Stimulated activated naive CD8-positive, alpha-beta T cell treated with anti-CD3 and anti-CD28 coated beads, Interleukin-15, Interleukin-2, amounts not matched to agents 100 U/mL and 50 U/mL, for 24 hours (primary cell): Measurements from ENCODE around the gene SIMC1.

Source experiments
- ATAC-seq: fragments of 150-1000 bp; cut with Tn5 transposase; one replicate; pipeline ENCODE4 v1.10.0; 2021
- DNase-seq: peaks from one replicate; pipeline ENCODE4 v3.0.0; 2021

The SIMC1 gene

GRCh38 chr5:176361437-176362232, 123.4 kb downstream of the SIMC1 start, which contains the start of gene KIAA1191:
KIAA1191 (minus strand) TSS chr5:176361764; CDS start chr5:176359508, 2,256 bp downstream.
- peak; percentile 95 for DNase-seq
- ATAC-seq, result peak; percentile 94

DNA sequence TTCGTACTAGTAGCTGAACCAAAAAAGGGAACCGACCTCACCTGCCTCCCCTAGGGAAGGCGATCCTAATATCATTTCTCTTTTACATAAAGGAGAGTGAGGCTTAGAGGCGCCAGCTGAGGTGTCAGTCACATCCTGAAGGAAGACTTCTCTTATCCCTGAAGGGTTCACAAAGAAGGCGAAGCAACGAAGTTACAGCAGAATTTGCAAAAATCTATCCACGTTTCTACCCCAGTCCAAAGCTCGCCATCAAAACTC, 123.9 kb downstream of the SIMC1 start:
- no peak for ATAC-seq
- no peak for DNase-seq

DNA sequence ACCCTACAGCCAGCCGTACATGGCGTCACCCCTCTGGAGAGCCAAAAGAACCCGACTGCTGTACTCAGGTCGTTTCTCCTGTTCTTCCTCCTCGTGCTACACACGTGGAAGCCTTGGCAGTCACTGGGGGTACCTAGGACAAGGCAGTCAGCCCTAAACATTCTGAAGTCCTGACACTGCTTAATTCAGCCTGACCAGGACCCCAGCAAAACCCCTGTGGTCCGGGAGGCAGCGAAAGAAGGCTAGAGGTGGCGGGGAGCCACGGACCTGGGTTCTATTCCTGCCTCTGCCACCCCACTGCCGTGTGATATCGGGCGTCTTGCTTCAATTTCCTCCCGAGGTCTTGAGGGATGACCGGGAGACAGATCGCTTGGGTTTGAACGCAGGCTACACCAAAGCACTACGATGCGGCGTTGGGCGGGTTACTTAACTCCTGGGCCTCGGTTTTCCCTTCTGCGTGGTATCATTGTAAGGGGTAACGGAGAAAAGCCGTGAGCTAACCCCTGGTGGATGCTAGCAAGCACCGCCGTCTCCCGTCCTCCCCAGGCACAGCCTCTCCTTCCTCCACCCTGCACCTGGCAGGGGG, 126.6 kb downstream of the SIMC1 start:
- ATAC-seq (no peak), DNase-seq (no peak)

- ATAC-seq, result peak; percentile 50
- peak; percentile 78 for DNase-seq
Observed at GRCh38 chr5:176365351-176366231, 127.4 kb downstream of the SIMC1 start, which contains the start of gene ARL10. ARL10 (plus strand) TSS chr5:176365487; CDS start chr5:176365564, 77 bp downstream.

DNA sequence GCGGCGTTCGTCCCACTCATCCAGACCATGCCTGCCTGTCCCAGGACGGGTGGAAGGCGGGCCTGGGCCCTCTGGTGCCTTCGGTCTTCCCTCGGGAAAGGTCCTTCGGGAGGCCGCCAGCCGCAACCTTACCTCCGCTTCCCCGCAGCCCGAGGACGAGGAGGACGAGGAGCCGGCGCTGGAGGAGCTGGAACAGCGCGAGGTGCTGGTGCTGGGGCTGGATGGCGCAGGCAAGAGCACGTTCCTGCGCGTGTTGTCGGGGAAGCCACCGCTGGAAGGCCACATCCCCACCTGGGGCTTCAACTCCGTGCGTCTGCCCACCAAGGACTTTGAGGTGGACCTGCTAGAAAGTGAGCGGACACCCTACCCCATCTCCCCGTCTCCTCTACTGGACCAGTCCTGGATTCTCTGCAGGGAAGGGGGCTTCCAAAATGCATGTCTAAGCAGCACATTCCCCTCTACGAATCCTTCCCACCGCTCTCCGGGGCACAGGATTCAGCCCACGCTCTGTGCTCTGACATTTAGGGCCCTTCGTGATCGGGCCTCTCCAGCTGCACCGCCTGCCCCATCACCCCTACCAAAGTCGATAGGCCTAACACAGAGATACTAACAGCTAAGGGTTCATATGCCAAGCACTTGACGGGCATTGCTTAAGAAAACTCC, 128.1 kb downstream of the SIMC1 start:
- no peak for ATAC-seq
- DNase-seq, result no peak

- ATAC-seq (no peak), DNase-seq (no peak)
Observed at GRCh38 chr5:176368726-176369125, 130.5 kb downstream of the SIMC1 start.

GRCh38 chr5:176369934-176370711, 131.9 kb downstream of the SIMC1 start:
- DNase-seq, result no peak
- no peak for ATAC-seq

DNA sequence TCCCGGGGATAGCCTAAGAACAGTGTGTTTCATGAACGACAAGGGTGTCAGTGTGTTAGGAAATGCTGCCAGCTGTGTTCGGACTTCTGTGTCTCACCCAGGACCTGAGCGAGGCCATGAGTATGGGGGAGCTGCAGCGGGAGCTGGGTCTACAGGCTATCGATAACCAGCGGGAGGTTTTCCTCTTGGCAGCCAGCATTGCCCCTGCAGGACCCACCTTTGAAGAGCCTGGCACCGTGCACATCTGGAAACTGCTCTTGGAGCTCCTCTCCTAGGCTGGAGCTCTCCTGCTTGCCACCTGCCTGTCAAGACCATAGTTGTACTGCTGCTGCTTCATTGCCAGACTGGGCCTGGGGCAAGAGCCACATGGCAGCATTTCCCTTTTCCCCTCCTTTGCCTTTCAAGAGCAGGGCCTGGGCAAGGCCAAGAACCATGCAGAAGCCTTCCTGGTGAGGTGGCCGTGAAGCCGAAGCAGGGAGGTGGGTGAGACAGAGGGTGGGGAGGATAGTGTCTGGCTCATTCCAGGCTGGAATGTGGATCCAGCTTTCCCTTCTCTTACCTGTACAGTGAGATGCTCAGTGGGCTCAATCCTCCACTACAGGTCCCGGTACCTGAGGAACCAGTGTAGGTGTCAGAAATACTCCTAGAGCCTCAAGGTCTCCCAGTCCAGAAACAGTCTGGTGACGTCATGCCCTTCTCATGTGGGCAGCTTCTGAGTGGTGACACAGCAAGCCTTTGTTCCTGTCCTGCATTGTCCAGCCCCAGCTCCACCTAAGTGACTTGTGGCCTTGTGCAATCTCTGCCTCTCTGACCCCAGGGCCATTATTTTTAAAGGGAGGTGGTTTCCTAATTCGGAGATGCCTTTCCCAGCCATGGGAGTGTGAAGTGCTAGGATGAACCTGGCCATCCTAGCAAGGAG, 133.7 kb downstream of the SIMC1 start:
- no peak for DNase-seq
- ATAC-seq, result no peak

GRCh38 chr5:176373100-176373818, 135.0 kb downstream of the SIMC1 start:
- ATAC-seq (no peak), DNase-seq (no peak)

- DNase-seq, result no peak
- no peak for ATAC-seq
Observed at GRCh38 chr5:176379881-176380280, 141.7 kb downstream of the SIMC1 start.

DNA sequence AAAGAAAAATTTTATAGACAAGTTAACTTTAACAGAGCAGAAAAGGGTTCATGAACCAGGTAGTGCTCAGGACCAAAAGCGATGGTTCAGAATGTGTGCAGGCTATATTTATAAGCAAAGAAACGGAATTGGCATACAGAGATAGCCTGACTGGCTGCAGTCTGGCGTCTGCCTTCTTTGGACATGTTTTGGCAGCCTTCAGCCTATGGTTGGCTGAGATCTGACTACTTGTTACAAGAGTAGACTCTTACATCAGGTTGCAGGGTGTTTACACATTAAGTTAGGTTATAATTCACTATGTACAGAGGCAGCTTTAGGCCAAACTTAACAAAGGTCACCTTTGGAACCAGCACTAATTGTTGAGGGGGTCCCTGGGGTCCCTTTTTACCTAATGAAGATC, 143.2 kb downstream of the SIMC1 start:
- no peak for ATAC-seq
- no peak for DNase-seq

GRCh38 chr5:176381979-176382378, 143.8 kb downstream of the SIMC1 start:
- DNase-seq, result no peak
- peak; percentile 19 for ATAC-seq

DNA sequence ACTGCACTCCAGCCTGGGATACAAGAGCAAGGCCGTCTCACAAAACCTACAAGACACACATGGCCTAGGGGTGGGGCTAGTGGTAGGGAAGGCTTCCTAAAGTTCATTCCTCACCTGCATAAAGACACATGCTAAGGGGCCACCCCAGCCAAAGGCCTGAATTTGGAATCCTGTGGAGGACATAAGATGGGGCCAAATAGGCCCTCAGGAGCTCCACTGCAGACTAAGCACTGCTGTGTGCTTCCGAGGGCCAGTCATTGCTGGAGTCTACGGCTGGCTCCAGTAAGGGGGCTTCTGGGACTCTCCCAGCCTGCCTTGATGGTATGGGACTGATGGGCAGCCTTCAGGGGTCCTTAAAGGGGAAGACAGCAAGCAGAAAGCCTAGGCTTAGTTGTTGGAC, 144.5 kb downstream of the SIMC1 start:
- DNase-seq, result no peak
- ATAC-seq, result no peak

DNA sequence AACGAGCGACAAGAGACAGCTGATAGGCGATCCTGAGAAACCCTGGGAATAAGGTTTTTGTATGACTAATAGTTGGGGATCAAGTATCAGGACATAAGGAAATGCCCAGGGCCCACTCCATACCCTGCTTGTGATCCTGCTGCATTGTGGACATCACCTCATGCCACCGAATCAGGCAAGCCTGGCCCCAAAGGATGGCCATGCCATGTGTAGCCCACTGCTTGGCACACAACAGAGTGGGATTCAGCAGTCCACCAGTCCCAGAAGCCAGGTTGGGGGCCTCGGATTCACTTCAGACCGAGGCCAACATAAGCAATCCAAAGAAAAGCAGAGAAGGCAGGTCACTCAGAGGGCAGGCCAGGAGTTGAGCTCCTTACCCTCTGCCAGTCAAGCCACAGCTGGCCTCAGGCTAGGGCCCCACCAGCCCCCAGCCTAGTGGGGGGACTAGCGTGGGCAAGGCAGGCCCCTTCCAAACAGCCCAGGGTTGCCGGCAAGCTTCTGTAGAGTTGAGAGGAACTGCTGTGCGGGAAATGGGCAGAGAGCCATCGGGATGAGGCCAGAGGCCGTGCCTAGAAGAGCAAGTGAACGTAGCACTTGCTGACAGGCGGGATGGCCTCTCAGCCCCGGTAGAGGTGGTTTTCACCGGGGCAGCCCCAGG, 145.2 kb downstream of the SIMC1 start:
- ATAC-seq (no peak), DNase-seq (no peak)

DNA sequence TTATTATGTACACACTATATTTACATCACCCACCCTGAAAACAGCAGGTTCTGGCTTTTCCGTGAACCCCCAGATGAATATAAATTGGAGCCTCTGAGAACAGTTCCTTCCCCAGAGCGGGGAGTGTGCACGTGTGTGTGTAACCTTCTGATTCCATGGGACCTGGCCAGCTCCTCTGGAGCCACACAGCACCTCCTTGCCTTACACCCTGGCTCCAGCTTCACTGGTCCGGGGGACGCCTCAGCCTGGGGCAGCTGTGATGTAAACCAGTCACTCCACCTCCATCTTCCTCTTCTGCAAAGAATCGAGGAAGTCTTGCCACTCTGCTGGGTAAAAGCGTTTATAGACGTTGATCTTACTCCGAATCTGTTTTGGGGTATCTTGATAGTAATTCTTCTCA, 145.7 kb downstream of the SIMC1 start:
- ATAC-seq (no peak), DNase-seq (no peak)

- ATAC-seq (no peak), DNase-seq (no peak)
Observed at GRCh38 chr5:176384366-176384930, 146.2 kb downstream of the SIMC1 start.

DNA sequence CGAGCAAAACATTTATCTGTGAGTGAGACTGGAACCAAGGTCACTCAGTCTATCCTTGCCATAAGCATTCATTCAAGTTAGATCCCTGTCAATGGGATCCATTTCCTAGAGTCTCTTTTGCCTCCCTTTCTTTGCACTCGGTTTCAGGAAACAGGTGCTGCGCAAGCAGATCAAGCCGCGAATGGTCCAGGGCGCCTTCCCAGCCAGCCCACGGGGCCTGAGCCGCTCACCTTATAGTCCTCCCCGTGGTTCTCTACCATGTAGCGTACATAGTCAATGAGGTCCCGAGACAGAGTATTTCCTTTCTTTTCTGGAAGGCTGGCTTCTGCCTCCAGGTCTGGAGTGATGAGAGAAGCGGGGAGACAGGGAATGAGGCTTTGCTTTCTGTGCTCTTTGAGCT, 146.8 kb downstream of the SIMC1 start:
- ATAC-seq, result no peak

DNA sequence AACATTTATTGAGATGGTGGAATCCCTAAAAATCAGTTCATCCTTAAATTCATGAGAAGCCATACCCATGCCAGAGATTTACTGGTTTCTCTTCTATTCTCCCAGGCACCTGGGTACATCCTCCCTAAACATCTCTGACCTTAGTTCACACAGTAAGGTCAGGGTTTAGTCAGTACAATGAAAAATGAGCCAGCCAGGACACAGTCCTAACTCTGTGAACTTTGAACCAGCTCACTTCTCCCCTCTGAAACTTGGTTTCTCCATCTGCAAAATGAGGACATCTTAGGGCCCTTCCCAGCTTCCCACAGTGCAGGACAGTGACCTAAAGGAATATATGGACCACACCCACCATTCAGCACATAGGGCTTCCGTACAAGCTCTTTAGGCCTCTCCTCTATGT, 148.3 kb downstream of the SIMC1 start:
- no peak for DNase-seq
- ATAC-seq, result no peak

More for the DNA sequence above, 146.8 kb downstream of the SIMC1 start:
- DNase-seq, result no peak

DNA sequence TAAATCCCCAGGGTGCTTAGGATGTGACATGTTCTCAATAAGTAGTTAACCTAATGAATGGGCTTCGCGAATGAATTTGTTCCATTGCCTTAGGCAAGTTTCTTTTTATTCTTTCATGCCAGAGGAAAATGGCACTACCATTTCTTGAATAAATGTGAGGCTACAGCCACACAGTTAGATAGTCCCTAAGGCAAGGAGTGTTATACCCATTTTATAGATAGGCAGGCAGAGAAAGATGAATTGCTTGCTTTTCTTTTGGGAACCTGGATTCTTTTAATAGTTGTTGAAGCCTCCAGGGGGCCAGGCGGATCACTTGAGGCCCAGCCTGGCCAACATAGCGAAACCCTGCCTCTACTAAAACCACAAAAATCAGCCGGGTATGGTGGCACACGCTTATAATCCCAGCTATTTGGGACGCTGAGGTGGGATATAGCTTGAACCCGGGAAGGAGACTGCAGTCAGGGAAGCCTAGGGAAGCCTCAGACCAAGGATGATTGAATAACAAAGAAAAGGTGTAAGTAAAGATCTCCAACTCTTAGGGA, 149.2 kb downstream of the SIMC1 start:
- ATAC-seq, result no peak
- no peak for DNase-seq
